Activated CD4-positive, alpha-beta T cell treated with anti-CD3 and anti-CD28 coated beads, Interleukin-2, amount 50 U/mL, for 16 hours (primary cell): Measurements from ENCODE around the gene TRAF3.
"Not testable (repeated sequence)": the region's sequence is repeated elsewhere in the genome, so short reads cannot be mapped to it uniquely, and the experiment has no call there.

ENCODE experiments used
- DNase-seq: peaks from one replicate; pipeline ENCODE4 v3.0.0-alpha.2; 2020

Gene TRAF3

DNA sequence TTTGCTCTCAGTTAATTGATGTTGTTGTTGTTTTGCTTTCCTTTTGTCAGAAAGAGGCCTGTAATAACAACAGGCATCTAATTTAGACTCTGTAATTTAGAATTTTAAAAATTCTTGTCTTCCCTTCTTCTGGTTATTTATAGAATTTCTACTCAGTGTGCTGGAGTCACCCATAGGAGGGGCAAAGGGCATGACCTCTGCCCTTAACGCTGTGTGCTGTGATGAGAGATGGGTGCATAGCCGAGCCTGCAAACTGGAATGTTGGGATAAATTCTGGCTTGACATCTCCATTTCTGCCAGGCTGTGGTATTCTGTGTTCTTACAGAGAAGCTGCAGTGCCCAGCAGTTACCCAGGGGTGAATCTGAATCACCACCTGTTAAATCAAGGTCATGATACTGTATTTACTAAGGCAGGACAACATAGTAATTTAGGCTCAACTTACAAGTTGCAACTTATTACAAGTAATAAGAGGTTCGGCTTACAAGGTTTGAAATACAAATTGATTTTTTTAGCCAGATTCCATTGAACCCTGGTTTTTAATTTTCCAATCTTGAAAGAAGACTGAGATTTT lies 53.3 kb downstream of the TRAF3 start:
- no peak for DNase-seq

DNA sequence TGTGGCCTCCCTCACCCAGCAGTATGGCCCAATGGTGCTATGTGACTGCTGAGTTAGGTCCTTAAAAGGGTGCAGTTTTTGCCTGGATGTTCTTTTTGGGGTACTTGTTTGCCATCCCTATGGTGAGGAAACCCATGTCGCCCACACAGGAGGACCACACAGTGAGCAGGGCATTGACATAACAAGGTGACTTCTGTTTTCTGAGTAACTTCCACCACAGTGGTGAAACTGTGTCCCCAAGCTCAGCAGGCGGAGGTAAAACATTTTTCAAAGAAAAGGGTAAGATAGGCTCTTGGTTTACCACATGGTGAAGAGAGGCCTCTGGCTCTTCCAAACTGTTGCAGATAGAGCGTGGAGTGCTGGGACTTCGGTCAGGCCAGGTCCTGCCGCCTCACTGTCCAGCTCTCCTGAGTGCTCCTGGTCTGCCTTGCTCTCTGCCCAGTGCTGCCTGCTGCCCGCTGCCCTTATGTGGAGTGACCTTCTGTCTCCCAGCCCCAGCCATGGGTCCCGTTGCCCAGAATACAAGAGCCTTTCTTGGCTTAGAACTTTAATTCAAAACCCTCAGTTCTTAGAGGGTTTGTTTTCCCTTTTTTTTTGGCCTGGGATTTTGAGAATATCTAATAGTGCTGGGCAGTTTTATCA lies 54.0 kb downstream of the TRAF3 start:
- DNase-seq: no peak

DNA sequence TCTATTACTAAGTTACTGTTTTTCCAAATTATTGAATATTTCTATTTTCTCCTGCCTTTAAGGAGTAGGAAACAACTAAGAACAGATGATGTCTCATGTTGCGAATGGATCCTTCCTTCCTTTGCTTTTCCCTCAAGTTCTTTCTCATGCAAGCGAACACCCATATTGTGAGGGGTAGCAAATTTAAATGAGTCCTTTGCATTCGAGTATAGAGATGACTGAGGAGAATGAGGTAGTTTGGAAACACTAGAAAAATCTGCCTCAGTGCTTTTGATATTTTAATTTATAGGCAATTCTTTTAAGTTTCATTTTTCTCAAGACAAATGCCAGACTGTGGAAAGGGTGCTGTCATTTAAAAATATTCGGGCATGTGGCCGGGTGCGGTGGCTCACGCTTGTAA lies 56.1 kb downstream of the TRAF3 start:
- DNase-seq: no peak

DNA sequence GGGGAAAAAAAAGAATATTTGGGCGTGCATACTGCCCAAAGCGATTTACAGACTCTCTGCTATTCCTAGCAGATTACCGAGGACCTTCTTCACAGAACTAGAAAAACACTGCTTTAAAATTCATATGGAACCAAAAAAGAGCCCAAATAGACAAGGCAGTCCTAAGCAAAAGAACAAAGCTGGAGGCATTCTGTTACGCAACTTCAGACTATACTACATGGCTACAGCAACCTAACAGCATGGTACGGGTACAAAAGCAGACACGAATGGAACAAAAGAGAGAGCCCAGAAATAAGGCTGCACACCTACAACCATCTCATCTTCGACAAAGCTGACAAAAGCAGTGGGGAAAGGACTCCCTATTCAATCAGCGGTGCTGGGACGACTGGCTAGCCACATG lies 56.7 kb downstream of the TRAF3 start:
- DNase-seq: no peak

DNA sequence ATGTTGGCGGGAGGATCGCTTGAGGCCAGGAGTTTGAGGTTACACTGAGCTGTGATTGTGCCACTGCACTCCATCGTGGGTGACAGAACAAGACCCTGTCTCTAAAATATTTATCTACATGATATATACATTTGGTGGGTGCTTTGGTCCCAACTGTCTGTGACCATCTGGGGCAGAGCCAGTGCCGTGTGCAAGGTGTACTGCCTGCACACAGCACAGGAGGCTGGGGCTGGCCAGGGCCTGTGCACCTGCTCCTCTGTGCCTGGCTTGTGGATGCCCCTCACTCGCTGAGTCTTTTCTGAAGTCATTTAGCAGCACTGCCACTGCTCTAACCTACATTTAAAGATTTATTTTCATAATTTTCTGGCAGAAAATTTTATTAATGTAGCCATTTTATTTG lies 58.7 kb downstream of the TRAF3 start:
- DNase-seq: no peak

DNA sequence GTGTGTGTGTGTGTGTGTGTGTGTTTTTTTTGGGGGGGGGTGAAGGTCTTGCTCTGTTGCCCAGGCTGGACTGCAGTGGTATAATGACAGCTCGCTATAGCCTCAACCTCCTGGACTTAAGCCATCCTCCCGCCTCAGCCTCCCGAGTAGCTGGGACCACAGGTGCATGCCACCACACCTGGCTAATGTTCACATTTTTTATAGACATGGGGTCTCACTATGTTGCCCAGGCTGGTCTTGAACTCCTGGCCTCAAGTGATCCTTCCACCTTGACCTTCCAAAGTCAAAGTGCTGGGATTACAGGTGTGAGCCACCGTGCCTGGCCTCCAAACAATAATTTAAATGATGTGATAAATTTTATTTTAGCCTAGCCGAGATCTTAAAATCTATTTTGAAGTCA lies 59.9 kb downstream of the TRAF3 start:
- not testable (repeated sequence) for DNase-seq

DNA sequence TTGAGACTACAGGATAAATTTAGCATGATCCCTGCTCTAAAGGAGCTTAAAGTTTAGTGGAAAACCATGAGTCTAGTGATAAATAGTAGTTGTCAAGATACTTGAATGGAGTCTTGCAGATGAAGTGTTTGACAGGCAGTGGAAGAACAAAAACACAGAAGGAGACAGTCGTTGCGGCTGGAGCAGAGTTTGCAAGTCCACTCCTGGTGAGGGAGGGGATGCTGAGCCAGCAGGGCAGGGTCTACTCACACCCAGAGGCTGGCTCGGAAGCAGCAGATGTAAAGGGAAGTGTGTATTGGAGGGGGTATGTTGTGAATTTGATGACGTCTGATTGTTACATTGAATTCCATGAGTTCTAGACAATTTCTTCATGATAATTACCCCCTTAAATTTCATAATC lies 61.3 kb downstream of the TRAF3 start:
- DNase-seq: no peak

DNA sequence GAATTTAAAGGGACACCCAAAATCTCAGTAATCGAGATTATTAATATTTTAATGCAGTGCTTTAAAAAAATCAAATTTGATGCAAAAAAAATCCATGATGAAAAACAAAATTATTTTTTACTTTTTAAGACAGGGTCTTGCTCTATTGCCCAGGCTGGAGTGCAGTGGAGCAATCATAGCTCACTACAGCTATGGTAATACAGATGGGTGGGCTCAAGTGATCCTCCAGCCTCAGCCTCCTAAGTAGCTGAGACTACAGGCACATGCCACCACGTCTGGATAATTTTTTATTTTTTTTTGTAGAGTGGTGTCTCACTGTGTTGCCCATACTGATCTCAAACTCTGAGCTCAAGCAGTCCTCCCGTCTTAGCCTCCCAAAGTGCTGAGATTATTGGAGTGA lies 62.9 kb downstream of the TRAF3 start:
- no peak for DNase-seq

DNA sequence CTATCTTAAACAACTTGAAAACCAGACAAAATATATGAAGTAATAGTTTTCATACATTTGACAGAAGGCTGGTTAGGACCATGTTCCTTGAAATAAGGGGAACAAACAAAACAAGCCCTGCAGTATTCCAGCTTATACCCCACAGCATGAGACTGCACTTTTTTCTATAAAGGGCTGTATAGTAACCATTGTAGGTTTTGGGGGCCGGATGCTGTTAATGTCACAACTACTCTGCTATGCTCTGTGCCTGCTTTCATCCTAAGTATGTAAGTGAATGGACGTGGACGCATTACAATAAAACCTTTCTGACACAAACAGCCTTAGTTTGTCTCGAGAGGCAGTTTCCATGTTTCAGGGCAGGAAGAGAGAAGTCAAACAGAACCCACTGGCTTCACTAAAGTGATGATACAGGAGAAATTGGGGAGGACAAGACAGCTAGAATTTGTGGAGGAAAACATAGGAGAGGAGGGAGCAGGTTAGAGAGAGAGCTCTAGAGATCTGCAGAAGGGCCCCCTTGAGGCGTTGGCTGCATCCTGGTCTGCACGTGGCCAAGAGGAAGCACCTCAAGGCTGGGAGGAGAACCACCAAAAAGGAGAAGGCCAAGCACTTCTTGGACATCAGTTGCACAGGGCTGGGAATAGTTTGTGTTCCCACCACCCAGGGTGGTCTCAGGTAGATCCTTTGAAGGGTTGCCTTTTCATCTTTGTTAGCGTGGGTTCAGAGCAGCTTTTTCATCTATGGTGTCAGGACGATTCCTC lies 63.7 kb downstream of the TRAF3 start:
- no peak for DNase-seq

DNA sequence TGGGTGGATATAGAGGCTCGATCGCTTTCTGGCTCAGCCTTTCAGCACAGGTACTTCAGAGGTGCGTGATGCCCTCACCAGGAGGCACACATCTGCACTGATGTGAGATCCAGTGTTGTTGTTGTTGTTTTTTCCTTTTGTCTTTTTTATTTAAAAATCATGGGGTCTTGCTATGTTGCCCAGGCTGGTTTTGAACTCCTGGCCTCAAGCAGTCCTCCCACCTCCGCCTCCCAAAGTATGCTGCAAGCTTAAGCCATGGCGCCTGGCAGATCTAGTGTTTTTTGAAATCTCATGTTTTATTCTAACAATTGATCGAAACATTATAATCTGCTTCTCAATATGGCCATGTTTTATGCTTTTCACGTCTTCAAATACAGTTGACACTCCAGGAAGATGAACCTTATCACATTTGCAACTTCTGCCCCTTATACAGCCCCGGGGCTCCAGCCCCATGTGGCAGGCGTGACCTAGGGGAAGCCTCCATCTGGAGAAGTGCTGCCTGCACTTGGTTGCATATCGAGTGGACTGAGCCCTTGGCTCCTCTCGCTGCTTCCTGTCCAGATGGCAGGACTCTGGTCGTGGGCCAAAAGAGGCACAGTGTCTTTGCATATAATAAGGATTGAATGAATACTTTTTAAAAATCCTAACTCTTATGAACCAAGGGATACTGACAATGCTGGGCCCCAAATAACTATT lies 71.7 kb downstream of the TRAF3 start:
- DNase-seq: no peak

DNA sequence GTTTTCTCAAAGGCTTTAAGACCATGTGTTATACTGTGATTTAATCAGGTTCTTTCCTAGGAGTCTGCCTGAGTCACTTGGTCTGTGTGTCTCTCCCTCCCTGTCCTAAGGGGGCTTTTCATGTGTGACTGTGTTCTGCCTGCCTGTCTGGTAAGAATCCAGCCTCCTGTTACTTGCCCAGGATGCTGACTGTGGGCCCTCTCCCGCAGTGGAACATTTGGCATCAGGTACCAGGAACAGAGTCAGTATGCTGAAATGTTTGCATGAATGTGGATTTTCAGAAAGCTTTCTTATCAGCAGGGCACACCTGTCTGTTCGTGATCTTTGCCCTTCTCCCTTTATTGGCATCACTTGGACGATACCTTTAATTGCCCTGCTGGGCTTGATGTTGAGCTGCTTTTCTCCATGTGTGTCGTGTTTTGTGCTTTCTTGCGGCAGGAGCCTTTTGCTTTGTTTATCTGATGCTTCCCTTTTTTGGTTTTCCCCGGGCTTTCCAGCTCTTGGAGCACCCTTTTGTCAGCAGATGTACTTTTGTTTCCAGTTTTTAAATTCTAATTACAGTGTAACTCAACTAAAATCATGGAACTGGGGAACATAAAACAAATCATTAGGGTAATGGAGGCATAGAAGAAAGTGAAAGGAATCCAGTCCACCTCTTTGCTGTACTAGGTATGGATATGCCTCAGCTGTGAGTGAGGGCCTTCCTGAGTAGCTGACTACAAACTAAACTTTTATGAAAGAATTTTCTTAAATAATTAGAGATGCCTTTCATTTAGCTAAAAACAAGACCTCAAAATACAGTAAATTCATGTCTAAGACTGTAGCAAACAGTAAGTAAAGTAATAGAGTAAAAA lies 72.5 kb downstream of the TRAF3 start:
- DNase-seq: no peak

DNA sequence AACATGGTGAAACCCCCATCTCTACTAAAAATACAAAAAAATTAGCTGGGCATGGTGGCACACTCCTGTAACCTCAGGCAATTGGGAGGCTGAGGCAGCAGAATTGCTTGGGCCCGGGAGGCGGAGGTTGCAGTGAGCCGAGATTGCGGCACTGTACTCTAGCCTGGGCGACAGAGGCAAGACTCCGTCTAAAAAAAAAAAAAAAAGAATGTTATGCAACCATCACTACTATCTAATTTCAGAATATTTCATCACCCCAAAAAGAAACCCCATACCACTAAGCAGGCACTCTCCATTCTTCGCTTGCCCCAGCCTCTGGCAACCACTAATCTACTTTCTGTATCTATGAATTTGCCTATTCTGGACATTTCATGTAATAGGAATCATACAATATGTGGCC lies 76.4 kb downstream of the TRAF3 start:
- DNase-seq: no peak

DNA sequence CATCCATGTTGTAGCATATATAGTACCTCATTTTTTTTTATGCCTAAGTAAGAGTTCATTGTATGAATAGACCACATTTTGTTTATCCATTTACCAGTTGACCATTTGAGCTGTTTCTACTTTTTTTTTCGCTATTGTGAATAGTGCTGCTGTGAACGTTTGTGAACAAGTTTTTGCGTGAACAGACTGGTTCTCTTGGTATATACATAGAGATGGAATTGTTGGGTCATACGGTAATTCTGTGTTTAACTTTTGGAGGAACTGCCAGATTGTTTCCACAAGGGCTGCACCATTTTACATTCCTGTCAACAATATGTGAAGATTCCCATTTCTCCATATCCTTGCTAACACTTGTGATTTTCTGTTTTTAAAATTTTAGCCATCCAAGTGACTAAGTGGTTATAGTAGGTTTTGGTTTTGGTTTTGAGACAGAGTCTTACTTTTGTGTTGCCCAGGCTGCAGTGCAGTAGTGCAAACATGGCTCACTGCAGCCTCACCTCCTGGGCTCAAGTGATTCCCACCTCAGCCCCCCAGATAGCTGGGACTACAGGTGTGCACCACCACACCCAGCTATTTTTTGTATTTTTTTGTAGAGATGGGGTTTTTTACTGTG lies 76.9 kb downstream of the TRAF3 start:
- DNase-seq: no peak

DNA sequence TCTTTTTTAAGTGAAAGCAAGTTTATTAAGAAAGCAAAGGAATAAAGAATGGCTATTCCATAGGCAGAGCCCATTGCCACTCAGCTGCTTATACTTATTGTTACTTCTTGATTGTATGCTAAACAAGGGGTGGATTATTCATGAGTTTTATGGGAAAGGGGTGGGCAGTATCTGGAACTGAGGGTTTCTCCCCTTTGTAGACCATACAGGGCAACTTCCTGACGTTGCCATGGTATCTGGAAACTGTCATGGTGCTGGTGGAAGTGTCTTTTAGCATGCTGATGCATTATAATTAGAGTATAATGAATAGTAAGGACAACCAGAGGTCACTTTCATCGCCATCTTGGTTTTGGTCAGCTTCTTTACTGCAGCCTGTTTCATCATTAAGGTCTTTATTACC lies 78.9 kb downstream of the TRAF3 start:
- no peak for DNase-seq

DNA sequence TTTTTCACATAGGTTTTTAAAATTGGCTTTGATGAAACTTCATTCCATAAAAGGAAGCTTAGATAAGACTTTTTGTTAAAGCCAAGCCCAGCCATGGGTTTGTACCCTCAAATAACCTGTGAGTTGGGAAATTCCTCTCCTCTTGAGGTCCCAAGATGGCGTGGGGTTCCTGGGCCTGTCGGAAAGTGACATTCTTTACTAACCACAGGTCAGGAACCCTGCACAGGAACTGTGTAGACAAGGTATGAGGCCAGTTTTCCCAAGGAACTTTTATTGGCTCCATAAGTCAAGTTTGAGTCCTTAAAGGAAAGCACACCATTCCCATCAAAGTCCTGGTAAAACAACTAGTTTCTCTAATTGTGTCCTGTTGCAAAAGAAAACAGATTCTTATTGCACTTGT lies 80.2 kb downstream of the TRAF3 start:
- no peak for DNase-seq

DNA sequence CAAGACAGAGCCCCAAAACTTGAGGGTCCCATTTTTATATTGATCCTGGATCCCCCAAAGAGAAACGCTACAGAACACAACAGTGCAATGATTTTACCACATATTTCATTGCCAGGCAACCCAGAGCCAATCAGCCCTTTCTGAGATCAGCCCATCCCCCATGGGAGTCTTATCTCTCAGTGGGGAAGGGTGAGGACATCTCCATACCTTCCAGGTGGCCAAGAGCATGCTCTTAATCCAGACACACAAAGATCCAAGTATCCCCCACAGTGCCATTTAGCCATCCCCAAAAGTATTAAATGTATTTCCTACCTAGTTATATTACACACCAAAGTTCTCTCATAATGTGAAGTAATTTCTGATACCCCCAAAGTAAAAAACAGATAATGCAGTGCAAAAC lies 82.7 kb downstream of the TRAF3 start:
- no peak for DNase-seq

DNA sequence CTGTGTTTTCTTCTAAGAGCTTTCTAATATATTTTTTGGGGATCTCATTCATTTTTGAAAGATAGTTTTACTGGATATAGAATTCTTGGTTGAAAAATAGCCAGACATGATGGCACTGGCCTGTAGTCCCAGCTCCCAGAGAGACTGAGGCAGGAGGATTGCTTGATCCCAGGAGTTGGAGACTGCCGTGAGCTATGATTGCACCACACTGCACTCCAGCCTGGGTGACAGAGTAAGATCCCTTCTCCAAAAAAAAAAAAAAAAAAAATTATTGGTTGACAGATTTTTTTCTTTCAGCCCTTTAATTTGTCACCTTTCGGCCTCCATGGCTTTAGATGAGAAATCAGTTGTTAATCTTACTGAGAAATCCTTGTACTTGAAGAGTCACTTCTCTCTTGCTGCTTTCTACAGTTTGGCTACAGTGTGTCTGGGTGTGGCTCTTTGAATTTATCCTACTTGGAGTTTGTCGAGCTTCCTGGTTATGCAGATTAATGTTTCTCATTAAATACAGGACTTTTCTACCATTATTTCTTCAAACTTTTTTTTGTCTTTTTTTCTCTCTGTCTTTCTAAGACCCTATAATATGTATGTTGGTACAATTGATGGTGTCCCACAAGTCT lies 85.0 kb downstream of the TRAF3 start:
- DNase-seq: no peak

DNA sequence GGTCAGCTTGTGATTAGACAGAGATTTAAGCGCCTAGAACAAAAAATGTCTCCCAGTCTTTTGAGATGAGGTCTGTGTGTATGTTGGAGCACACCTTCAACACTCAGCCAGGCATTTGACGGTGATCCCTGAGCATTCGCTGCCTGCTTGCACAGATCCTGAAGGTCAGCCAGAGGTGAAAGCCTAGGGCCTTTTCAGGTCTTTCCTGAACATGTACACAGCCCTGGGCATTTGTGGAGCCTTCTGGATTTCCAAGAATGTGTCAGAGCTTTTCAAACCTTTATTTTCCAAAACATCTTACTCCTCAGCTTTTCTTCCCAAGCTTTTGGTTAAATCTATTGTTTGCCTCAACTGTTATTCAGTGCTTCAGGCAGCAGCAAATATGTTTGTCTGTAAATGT lies 86.1 kb downstream of the TRAF3 start:
- no peak for DNase-seq

DNA sequence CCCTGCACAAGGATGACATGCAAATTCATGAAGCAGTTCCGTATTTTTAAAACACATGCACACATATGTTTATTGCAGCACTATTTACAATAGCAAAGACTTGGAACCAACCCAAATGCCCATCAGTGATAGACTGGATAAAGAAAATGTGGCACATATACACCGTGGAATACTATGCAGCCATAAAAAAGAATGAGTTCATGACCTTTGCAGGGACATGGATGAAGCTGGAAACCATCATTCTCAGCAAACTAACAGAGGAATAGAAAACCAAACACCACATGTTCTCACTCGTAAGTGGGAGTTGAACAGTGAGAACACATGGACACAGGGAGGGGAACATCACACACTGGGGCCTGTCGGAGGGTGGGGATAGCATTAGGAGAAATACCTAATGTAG lies 88.7 kb downstream of the TRAF3 start:
- not testable (repeated sequence) for DNase-seq

DNA sequence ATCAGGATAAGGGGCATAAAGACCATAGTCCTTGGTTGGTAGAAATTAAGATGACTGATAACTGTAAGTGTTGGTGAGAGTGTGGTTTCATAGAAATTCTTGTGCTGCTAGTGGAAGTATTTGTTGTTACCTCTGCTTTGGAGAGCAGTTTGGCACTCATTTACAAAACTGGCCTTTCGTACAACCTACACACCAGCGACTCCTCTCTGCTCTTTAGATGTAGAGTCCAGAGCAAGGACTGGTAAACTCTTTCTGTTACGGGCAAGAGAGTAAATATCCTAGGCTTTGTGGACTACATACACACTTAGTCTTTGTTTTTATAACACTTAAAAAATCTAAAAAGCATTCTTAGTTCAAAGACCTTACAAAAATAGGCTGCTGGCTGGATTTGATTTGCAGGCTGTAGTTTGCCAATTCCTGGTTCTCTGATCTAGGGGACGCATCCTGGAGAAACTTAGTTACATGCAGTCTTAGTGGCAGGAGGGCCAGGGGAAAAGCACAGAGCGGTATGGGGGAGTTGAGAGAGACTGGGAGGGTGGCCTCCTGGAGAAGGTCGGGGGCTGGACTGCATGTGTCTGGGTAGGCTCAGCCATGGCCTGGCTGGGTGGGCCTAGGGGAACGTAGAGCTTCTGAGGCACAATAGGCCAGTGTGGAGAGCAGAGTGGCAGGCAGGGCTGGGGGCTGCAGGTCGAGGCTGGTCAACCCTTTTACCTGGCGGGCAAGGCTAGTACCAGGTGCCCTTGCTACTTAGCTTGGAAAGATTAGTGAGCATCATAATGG lies 89.9 kb downstream of the TRAF3 start:
- DNase-seq: no peak
